Measurements from ENCODE around the gene RPP25L.

Gene RPP25L

GRCh38 chr9:34575241-34575640 is 36.7 kb downstream of the RPP25L start:
- DNase-seq (ENCODE audit: low read depth, low spot score) = no peak
- no peaks in the 10 kb centered on the region for H3K9me3 ChIP-seq (ENCODE audit: control insufficient read depth, insufficient read depth, low read length)
- no peak overlapping the region for H3K27ac ChIP-seq (ENCODE audit: low read length)
- peaks cover 12% of the 10 kb centered on the region for H3K4me1 ChIP-seq (ENCODE audit: control insufficient read depth, insufficient read depth, low read length)
- H3K27me3 ChIP-seq (ENCODE audit: control insufficient read depth, insufficient read depth, low read length) = peaks cover 24% of the 10 kb centered on the region
- H3K36me3 ChIP-seq (ENCODE audit: control insufficient read depth, insufficient read depth, low read length) = no peaks in the 10 kb centered on the region
- no CpG with 5 or more reads among the region's 8 CpGs for WGBS (ENCODE audit: insufficient coverage, insufficient read length)
- H3K4me3 ChIP-seq (ENCODE audit: low read length) = no peak overlapping the region

DNA sequence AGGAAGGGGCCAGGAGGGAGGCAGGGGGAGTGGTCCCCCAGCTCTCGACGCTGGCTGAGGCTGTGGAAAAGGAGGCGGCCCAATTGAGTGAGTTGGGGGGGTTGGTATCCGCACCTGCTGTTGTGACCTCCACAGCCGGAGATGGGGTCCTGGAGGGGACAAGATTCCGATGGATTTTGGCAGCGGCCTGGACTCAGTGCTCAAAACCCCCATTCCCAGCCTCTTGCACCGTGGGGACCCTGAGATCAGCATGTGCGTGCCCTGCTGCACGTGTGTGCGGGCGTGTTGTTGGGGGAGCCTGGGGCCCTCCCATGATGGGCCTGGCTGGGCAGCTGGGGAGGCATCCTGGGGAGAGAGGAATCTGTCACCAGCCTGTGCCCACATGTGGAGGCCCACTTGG is 37.3 kb downstream of the RPP25L start:
- Histone ChIP-seq H3K27ac (ENCODE audit: low read length) (no peak overlapping the region), H3K36me3 (ENCODE audit: control insufficient read depth, insufficient read depth, low read length) (no peaks in the 10 kb centered on the region), H3K9me3 (ENCODE audit: control insufficient read depth, insufficient read depth, low read length) (no peaks in the 10 kb centered on the region), H3K4me3 (ENCODE audit: low read length) (no peak overlapping the region), H3K27me3 (ENCODE audit: control insufficient read depth, insufficient read depth, low read length) (peaks cover 20% of the 10 kb centered on the region), H3K4me1 (ENCODE audit: control insufficient read depth, insufficient read depth, low read length) (peaks cover 12% of the 10 kb centered on the region)
- DNase-seq (ENCODE audit: low read depth, low spot score) = no peak
- no CpG with 5 or more reads among the region's 12 CpGs for WGBS (ENCODE audit: insufficient coverage, insufficient read length)

DNA sequence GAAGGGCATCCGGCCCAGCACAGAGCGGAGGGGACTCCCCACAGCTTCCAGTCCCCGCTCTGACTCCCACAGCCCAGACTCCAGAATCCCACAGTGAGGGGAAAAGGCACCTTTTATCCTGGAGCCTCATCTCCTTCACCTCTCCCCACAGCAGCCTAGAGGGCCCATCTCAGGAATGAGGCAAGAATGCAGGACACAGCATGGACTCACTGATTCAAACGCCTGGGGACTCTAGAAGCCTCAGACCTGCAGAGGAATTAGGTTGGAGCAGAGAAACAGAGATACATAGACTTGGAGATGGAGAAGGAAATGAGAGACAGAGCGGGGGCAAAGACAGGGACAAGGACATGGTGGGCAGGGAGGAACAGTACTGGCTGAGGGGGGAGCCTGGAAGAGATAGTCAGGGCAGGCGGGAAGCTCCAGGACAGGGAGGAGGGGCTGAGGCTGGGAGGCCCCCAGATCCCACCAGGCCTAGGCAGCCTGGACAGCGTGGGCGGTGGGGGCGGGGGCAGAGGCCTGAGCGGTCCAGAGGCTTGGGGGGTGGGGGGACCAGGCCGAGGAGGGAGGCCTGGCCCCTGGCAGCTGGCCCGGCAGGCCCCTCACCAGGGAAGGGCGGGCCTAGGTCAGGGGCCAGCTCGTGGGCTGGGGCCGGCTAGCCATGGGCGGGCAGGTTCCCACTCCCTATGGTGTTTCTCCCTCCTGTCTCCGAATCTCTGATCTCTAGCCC is 38.1 kb downstream of the RPP25L start:
- Histone ChIP-seq H3K4me3 (ENCODE audit: low read length) (no peak overlapping the region), H3K27me3 (ENCODE audit: control insufficient read depth, insufficient read depth, low read length) (peaks cover 13% of the 10 kb centered on the region), H3K4me1 (ENCODE audit: control insufficient read depth, insufficient read depth, low read length) (peaks cover 13% of the 10 kb centered on the region), H3K27ac (ENCODE audit: low read length) (no peak overlapping the region), H3K9me3 (ENCODE audit: control insufficient read depth, insufficient read depth, low read length) (no peaks in the 10 kb centered on the region), H3K36me3 (ENCODE audit: control insufficient read depth, insufficient read depth, low read length) (no peaks in the 10 kb centered on the region)
- no CpG with 5 or more reads among the region's 17 CpGs for WGBS (ENCODE audit: insufficient coverage, insufficient read length)
- DNase-seq (ENCODE audit: low read depth, low spot score) = no peak

- no peaks in the 10 kb centered on the region for H3K9me3 ChIP-seq (ENCODE audit: control insufficient read depth, insufficient read depth, low read length)
- H3K27me3 ChIP-seq (ENCODE audit: control insufficient read depth, insufficient read depth, low read length) = peaks cover 7% of the 10 kb centered on the region; the same call in 1 of the 2 replicates
- H3K36me3 ChIP-seq (ENCODE audit: control insufficient read depth, insufficient read depth, low read length) = no peaks in the 10 kb centered on the region
- WGBS (ENCODE audit: insufficient coverage, insufficient read length) = no CpG with 5 or more reads among the region's 6 CpGs
- peaks cover 19% of the 10 kb centered on the region for H3K4me1 ChIP-seq (ENCODE audit: control insufficient read depth, insufficient read depth, low read length)
- H3K4me3 ChIP-seq (ENCODE audit: low read length) = no peak overlapping the region
- DNase-seq (ENCODE audit: low read depth, low spot score) = no peak
- H3K27ac ChIP-seq (ENCODE audit: low read length) = no peak overlapping the region
These were observed 39.3 kb downstream of the RPP25L start for GRCh38 chr9:34572628-34573027.

DNA sequence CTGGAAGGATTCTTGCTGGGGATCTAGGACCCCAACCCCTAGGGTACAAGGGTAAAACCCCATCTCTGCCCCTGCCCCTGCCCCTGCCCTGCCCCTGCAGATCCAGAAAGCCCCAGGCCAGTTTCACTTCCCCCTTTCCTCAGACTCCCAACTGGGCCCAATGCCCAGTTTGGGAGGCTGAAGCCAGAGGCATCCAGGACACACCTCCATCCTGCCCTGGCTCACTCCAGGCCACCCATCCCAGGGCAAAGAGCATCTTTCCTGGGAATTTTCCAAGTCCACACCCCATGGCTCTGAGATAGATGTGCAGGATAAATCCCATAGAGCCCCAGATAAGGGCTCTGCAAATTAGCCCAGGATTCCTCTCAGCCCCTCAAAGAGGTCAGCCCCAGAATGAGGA is 39.8 kb downstream of the RPP25L start:
- H3K36me3 ChIP-seq (ENCODE audit: control insufficient read depth, insufficient read depth, low read length) = no peaks in the 10 kb centered on the region
- H3K4me3 ChIP-seq (ENCODE audit: low read length) = no peak overlapping the region
- H3K27me3 ChIP-seq (ENCODE audit: control insufficient read depth, insufficient read depth, low read length) = peaks cover 3% of the 10 kb centered on the region; the same call in 1 of the 2 replicates
- peaks cover 17% of the 10 kb centered on the region for H3K4me1 ChIP-seq (ENCODE audit: control insufficient read depth, insufficient read depth, low read length)
- H3K27ac ChIP-seq (ENCODE audit: low read length) = no peak overlapping the region
- DNase-seq (ENCODE audit: low read depth, low spot score) = no peak
- H3K9me3 ChIP-seq (ENCODE audit: control insufficient read depth, insufficient read depth, low read length) = no peaks in the 10 kb centered on the region

DNA sequence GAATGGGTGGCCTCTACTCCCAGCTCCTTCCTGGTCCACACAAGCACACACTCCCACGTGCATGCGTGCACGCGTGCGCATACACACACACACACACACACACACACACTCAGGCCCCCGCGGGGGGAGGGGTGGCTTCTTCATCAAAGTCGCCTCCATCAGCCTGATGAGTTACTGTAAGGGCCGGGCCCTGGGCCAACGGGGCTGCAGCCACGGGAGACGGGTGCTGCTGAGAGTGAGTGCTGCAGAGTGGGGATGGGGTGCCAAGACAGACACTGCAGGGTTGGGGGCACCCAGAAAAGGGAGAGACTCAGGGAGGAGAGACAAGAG is 40.5 kb downstream of the RPP25L start:
- Histone ChIP-seq H3K4me1 (ENCODE audit: control insufficient read depth, insufficient read depth, low read length) (peaks cover 12% of the 10 kb centered on the region), H3K9me3 (ENCODE audit: control insufficient read depth, insufficient read depth, low read length) (no peaks in the 10 kb centered on the region), H3K27ac (ENCODE audit: low read length) (no peak overlapping the region), H3K4me3 (ENCODE audit: low read length) (no peak overlapping the region), H3K36me3 (ENCODE audit: control insufficient read depth, insufficient read depth, low read length) (no peaks in the 10 kb centered on the region), H3K27me3 (ENCODE audit: control insufficient read depth, insufficient read depth, low read length) (no peaks in the 10 kb centered on the region)
- no peak for DNase-seq (ENCODE audit: low read depth, low spot score)
- WGBS (ENCODE audit: insufficient coverage, insufficient read length) = no CpG with 5 or more reads among the region's 12 CpGs

GRCh38 chr9:34570809-34571480 is 41.0 kb downstream of the RPP25L start:
- Histone ChIP-seq H3K9me3 (ENCODE audit: control insufficient read depth, insufficient read depth, low read length) (no peaks in the 10 kb centered on the region), H3K4me1 (ENCODE audit: control insufficient read depth, insufficient read depth, low read length) (peaks cover 12% of the 10 kb centered on the region), H3K27me3 (ENCODE audit: control insufficient read depth, insufficient read depth, low read length) (no peaks in the 10 kb centered on the region), H3K36me3 (ENCODE audit: control insufficient read depth, insufficient read depth, low read length) (no peaks in the 10 kb centered on the region), H3K27ac (ENCODE audit: low read length) (no peak overlapping the region), H3K4me3 (ENCODE audit: low read length) (no peak overlapping the region)
- no CpG with 5 or more reads among the region's 7 CpGs for WGBS (ENCODE audit: insufficient coverage, insufficient read length)
- no peak for DNase-seq (ENCODE audit: low read depth, low spot score)

DNA sequence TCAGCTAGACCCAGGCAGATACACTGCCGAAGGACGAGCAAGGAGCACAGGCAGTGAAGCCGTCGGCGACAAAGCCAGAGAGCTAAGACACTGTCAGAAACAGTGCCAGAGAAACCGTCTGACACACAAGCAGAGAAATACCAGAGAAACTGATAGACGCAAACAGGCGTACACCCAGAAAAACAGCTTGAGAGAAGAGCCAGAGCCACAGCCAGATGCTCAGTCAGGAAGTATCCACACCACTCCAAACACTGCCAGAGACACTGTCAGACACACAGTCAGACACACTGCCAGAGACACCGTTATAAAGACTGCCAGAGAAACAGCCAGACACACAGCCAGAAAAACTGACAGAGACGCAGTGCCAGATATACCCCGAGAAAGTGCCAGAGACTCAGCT is 41.5 kb downstream of the RPP25L start:
- peaks cover 11% of the 10 kb centered on the region for H3K4me1 ChIP-seq (ENCODE audit: control insufficient read depth, insufficient read depth, low read length)
- no peak for DNase-seq (ENCODE audit: low read depth, low spot score)
- H3K4me3 ChIP-seq (ENCODE audit: low read length) = no peak overlapping the region
- H3K27ac ChIP-seq (ENCODE audit: low read length) = no peak overlapping the region
- no peaks in the 10 kb centered on the region for H3K36me3 ChIP-seq (ENCODE audit: control insufficient read depth, insufficient read depth, low read length)
- no CpG with 5 or more reads among the region's 11 CpGs for WGBS (ENCODE audit: insufficient coverage, insufficient read length)
- no peaks in the 10 kb centered on the region for H3K27me3 ChIP-seq (ENCODE audit: control insufficient read depth, insufficient read depth, low read length)
- no peaks in the 10 kb centered on the region for H3K9me3 ChIP-seq (ENCODE audit: control insufficient read depth, insufficient read depth, low read length)

GRCh38 chr9:34568774-34569173 is 43.1 kb downstream of the RPP25L start:
- no peaks in the 10 kb centered on the region for H3K9me3 ChIP-seq (ENCODE audit: control insufficient read depth, insufficient read depth, low read length)
- no peak for DNase-seq (ENCODE audit: low read depth, low spot score)
- no peak overlapping the region for H3K27ac ChIP-seq (ENCODE audit: low read length)
- H3K27me3 ChIP-seq (ENCODE audit: control insufficient read depth, insufficient read depth, low read length) = no peaks in the 10 kb centered on the region
- WGBS (ENCODE audit: insufficient coverage, insufficient read length) = no CpG with 5 or more reads among the region's 12 CpGs
- H3K4me1 ChIP-seq (ENCODE audit: control insufficient read depth, insufficient read depth, low read length) = peaks cover 10% of the 10 kb centered on the region
- H3K36me3 ChIP-seq (ENCODE audit: control insufficient read depth, insufficient read depth, low read length) = no peaks in the 10 kb centered on the region
- H3K4me3 ChIP-seq (ENCODE audit: low read length) = no peak overlapping the region

DNA sequence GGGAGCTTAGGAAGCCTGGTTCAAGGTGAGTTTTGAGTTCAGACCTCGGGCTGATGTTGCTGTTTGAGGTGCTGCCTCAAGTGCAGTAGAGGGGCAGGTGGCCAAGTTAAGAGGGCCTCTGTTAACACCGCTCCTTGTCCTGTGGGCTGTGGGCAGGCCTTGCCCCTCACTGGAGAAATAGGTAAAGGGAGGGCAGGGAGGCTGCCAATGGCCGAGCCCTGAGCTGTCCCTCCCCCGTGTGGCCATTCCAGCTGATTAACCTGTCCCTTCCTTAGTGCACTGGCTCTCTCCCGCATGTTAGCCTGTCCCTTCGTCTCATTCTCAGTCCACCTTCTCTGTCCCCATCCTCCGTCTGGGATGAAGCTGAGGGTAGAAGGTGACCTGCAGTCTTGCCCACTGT is 43.8 kb downstream of the RPP25L start:
- Histone ChIP-seq H3K27ac (ENCODE audit: low read length) (no peak overlapping the region), H3K9me3 (ENCODE audit: control insufficient read depth, insufficient read depth, low read length) (no peaks in the 10 kb centered on the region), H3K36me3 (ENCODE audit: control insufficient read depth, insufficient read depth, low read length) (no peaks in the 10 kb centered on the region), H3K4me3 (ENCODE audit: low read length) (no peak overlapping the region), H3K27me3 (ENCODE audit: control insufficient read depth, insufficient read depth, low read length) (no peaks in the 10 kb centered on the region), H3K4me1 (ENCODE audit: control insufficient read depth, insufficient read depth, low read length) (peaks cover 9% of the 10 kb centered on the region)
- DNase-seq (ENCODE audit: low read depth, low spot score) = no peak
- no CpG with 5 or more reads among the region's 7 CpGs for WGBS (ENCODE audit: insufficient coverage, insufficient read length)

GRCh38 chr9:34566972-34567371 is 44.9 kb downstream of the RPP25L start:
- DNase-seq (ENCODE audit: low read depth, low spot score) = no peak
- Histone ChIP-seq H3K9me3 (ENCODE audit: control insufficient read depth, insufficient read depth, low read length) (no peaks in the 10 kb centered on the region), H3K4me3 (ENCODE audit: low read length) (no peak overlapping the region), H3K36me3 (ENCODE audit: control insufficient read depth, insufficient read depth, low read length) (no peaks in the 10 kb centered on the region), H3K27me3 (ENCODE audit: control insufficient read depth, insufficient read depth, low read length) (no peaks in the 10 kb centered on the region; the same call in 1 of the 2 replicates), H3K27ac (ENCODE audit: low read length) (no peak overlapping the region), H3K4me1 (ENCODE audit: control insufficient read depth, insufficient read depth, low read length) (peaks cover 9% of the 10 kb centered on the region)
- no CpG with 5 or more reads among the region's 6 CpGs for WGBS (ENCODE audit: insufficient coverage, insufficient read length)

All from iPS DF 6.9 (cell line).